Mammary epithelial cell (primary cell): ENCODE results near the gene HAT1.

Experiments
- EZH2 ChIP-seq: IDR thresholded peaks from 2 replicates; pipeline ENCODE4 v1.6.1; 2012; ENCODE audit warnings: low read length, inconsistent platforms, borderline replicate concordance
- TF ChIP-seq, protein P1 (sequence below), 2 donors: IDR thresholded peaks in 1 of 2; conservative IDR thresholded peaks in 1 of 2; 2 replicates each; pipeline ENCODE4 v1.5.1; 2011 to 2012; ENCODE audit warnings: inconsistent platforms in 2 of 2, low read length in 2 of 2, mild to moderate bottlenecking in 2 of 2, control low read depth in 1 of 2, low read depth in 1 of 2; ENCODE audit not compliant: insufficient read depth in 1 of 2; ENCODE audit errors: extremely low read depth in 1 of 2

DNA sequence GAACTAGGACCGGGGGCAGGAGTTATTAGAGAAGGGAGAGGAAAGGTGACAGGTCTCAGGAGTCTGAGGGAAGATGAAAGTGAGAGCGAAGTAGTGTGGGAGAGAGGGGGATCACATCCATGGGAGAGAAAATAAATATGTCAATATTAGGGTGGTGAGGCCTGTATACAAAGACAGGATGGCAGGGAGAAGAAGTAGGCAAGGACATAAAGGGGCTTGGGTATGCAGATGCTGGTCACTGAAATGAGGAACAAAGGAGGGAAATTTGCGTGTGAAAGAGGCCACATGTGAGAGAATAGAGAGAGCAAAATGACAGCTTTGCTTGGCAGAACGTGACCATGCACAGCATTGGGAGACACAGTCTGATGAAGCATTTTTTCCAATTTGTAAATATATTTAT lies 91.1 kb downstream of the HAT1 start:
- TF ChIP-seq, protein P1, sequence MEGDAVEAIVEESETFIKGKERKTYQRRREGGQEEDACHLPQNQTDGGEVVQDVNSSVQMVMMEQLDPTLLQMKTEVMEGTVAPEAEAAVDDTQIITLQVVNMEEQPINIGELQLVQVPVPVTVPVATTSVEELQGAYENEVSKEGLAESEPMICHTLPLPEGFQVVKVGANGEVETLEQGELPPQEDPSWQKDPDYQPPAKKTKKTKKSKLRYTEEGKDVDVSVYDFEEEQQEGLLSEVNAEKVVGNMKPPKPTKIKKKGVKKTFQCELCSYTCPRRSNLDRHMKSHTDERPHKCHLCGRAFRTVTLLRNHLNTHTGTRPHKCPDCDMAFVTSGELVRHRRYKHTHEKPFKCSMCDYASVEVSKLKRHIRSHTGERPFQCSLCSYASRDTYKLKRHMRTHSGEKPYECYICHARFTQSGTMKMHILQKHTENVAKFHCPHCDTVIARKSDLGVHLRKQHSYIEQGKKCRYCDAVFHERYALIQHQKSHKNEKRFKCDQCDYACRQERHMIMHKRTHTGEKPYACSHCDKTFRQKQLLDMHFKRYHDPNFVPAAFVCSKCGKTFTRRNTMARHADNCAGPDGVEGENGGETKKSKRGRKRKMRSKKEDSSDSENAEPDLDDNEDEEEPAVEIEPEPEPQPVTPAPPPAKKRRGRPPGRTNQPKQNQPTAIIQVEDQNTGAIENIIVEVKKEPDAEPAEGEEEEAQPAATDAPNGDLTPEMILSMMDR (conservative IDR thresholded peaks at IDR 0.05 in 1 of 2, IDR thresholded peaks at IDR 0.05 in 1 of 2; ENCODE audit: extremely low read depth in 1 of 2, insufficient read depth in 1 of 2, low read depth in 1 of 2, low read length in 2 of 2): no peak
- TF ChIP-seq EZH2: no peak
